ENCODE results near the gene BMPER.

Gene BMPER

GRCh38 chr7:33971106-33971505 is 65.8 kb downstream of the BMPER start:
- no peak for DNase-seq

- no peak for DNase-seq
Observed at GRCh38 chr7:33973231-33974015, 68.1 kb downstream of the BMPER start.

- DNase-seq: no peak
Observed at GRCh38 chr7:33979300-33979806, 74.0 kb downstream of the BMPER start.

GRCh38 chr7:33979807-33980355 is 74.5 kb downstream of the BMPER start:
- no peak for DNase-seq

- no peak for DNase-seq
Observed at GRCh38 chr7:33981226-33981625, 75.9 kb downstream of the BMPER start.

DNA sequence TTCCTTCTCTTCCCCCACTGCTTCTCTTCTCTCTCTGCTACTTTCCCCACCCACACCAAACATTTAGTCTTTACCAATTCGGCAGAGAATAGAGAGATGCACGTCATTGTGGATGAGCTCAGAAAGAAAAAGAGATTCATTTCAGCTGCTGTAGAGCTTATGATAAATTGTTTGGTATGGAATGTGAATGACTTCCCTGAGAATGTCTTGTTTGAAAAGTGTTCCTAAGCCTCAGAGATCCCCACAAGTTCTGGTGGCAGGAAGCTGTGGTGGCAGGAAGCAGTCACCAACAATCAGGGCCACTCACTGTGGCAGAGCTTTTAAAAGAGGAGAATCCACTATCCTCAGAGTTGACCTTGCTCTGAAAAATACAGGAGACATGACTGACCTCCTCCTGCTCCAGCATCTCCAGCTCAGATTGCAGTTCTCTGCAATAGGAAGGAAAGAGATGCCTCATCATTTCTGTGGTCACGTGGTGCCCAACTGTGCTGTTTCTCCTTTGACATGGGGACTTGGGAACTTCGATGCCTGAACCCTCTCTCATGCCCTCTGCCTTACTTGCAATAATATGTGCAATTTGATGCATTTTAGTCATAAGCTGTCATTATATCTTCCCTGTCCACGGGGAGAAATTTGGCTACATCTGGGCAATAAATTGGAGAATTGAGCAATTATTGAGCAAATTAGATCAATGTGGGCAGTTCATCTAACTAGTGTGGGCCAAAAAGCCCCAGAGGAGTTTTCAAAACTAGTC is 76.5 kb downstream of the BMPER start:
- no peak for DNase-seq

GRCh38 chr7:33982425-33982786 is 77.1 kb downstream of the BMPER start:
- no peak for DNase-seq

- DNase-seq: no peak
Observed at GRCh38 chr7:33986451-33986850, 81.1 kb downstream of the BMPER start.

GRCh38 chr7:33986951-33987947 is 81.9 kb downstream of the BMPER start:
- DNase-seq: peak; percentile 2

DNA sequence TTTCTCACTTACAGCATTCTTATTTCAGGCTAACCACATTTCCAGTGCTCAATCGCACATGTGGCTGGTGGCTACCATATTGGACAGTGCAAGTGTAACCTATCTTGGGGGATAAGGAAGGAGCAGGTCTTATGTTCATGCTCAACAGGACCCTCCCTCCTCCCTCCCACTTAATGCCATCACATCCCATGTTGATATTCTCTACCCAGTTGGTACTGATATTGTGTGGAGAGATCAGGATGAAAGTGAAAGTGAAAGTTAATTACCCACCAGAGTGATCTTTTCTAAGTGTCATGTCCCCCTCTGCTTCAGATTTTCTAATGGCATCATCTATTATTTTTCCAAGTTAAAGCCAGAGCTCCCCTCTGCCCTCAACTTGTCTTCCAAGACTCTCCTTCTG is 91.6 kb downstream of the BMPER start:
- no peak for DNase-seq

DNA sequence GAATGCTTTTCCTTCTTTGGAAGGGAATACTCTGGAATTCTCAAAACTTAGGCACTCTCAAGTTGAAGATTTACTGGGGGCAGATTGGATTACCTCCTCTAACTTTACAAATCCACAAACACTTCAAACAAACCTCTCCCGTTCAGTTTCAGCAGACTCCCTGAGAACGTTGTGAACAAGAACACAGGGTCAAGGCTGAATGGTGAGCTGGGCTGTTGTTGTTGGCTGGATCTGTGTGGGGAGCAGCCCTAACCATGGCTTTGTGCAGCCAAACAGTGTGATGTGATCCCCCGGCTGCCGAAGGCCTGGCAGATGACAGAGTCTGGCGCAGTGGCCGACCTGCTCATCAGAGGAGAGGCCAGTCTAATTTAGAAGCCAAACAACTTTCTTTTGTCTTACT is 93.1 kb downstream of the BMPER start:
- no peak for DNase-seq

GRCh38 chr7:34011017-34011695 is 105.8 kb downstream of the BMPER start:
- no peak for DNase-seq

- no peak for DNase-seq
Observed at GRCh38 chr7:34011696-34012095, 106.4 kb downstream of the BMPER start.

- DNase-seq: no peak
Observed at GRCh38 chr7:34013421-34013820, 108.1 kb downstream of the BMPER start.

DNA sequence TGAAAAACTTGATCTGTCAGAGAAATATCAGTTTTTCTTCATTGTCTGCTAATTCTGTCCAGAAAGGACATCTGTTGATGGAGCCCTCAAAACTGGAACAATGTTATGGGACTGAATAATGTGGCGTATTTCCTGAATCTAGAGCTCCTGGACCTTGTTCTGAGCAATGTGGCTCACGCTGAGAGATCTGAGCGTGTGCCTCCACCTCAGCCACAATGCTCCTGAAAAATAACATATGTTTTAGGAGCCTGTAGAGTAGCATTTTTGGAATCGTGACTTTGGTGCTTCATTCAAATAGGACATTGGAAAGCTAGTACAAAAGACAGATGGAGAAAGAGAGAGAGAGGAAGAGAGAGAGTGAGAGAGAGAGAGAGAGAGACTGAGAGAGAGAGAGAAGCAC is 110.3 kb downstream of the BMPER start:
- no peak for DNase-seq

- DNase-seq: no peak
Observed at GRCh38 chr7:34016876-34017275, 111.5 kb downstream of the BMPER start.

GRCh38 chr7:34019301-34019790 is 114.0 kb downstream of the BMPER start:
- no peak for DNase-seq

- DNase-seq: no peak
Observed at GRCh38 chr7:34022626-34023025, 117.3 kb downstream of the BMPER start.

DNA sequence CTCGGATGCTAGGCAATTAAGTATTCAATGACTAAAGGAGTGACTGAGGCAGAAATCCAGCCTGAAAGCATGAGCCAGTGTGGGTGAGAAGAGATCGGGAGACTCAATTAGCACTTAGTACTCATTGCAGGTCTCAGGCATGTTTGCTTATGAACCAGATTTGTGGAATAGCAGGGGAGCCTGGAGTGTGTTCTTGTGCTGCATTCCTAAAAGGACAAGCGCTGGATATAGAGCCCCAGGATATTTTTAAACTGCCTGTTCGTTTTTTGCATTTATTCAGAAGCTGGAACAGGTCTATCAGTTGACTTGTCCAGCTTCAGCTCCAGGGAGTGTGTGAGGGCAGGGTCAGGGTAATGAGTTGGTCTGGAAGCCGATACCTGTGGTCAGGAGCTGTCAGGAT is 120.3 kb downstream of the BMPER start:
- no peak for DNase-seq

- no peak for DNase-seq
Observed at GRCh38 chr7:34026481-34027190, 121.3 kb downstream of the BMPER start.

GRCh38 chr7:34031156-34031555 is 125.8 kb downstream of the BMPER start:
- no peak for DNase-seq

All from activated CD4-positive, alpha-beta T cell treated with anti-CD3 and anti-CD28 coated beads, Interleukin-2, Interleukin-6, amounts not matched to agents 100 ng/mL and 50 ng/mL, durations not matched to agents 16 hours and 8 hours (primary cell).